Muscle layer of colon (tissue), 2 donors: Measurements from ENCODE around the gene TINCR.

Experiments used
- H3K27ac ChIP-seq: one replicate; pipeline ENCODE4 v1.7.0; 2013; ENCODE audit warnings: low read depth, mild to moderate bottlenecking, low read length, moderate library complexity
- H3K27me3 ChIP-seq, 2 donors: one replicate each; pipeline ENCODE4 v1.7.0; 2013; ENCODE audit warnings: low read length in 2 of 2, mild to moderate bottlenecking in 2 of 2; ENCODE audit not compliant: insufficient read depth in 2 of 2, control insufficient read depth in 1 of 2
- H3K36me3 ChIP-seq: one replicate; pipeline ENCODE4 v1.7.0; 2013; ENCODE audit warnings: mild to moderate bottlenecking, low read length; ENCODE audit not compliant: insufficient read depth
- H3K4me1 ChIP-seq: one replicate; pipeline ENCODE4 v1.7.0; 2013; ENCODE audit warnings: mild to moderate bottlenecking, low read length; ENCODE audit not compliant: insufficient read depth
- H3K4me3 ChIP-seq, 2 donors: one replicate each; pipeline ENCODE4 v1.7.0; 2013; ENCODE audit warnings: low read length in 2 of 2, low read depth in 1 of 2, mild to moderate bottlenecking in 1 of 2, moderate library complexity in 1 of 2
- H3K9ac ChIP-seq: one replicate; pipeline ENCODE4 v1.7.0; 2013; ENCODE audit warnings: low read length
- H3K9me3 ChIP-seq: one replicate; pipeline ENCODE4 v1.7.0; 2013; ENCODE audit warnings: mild to moderate bottlenecking, low read length
- donor health status: abdominal sarcoma.
- donor health status: Adenocarcinoma of cecum.

TINCR gene

GRCh38 chr19:5587661-5588060 is 19.9 kb upstream of the TINCR start:
- Histone ChIP-seq H3K9me3 (no peaks in the 10 kb centered on the region), H3K9ac (no peak overlapping the region), H3K27ac (no peak overlapping the region), H3K36me3 (peaks cover 61% of the 10 kb centered on the region), H3K27me3 (no peaks in the 10 kb centered on the region), H3K4me3 (no peak overlapping the region), H3K4me1 (peaks cover 15% of the 10 kb centered on the region)

- H3K27ac ChIP-seq, result no peak overlapping the region
- H3K4me3 ChIP-seq, result no peak overlapping the region
- peaks cover 60% of the 10 kb centered on the region for H3K36me3 ChIP-seq
- H3K9me3 ChIP-seq, result no peaks in the 10 kb centered on the region
- no peaks in the 10 kb centered on the region for H3K27me3 ChIP-seq
- peaks cover 15% of the 10 kb centered on the region for H3K4me1 ChIP-seq
- no peak overlapping the region for H3K9ac ChIP-seq
Observed at GRCh38 chr19:5587071-5587455, 19.3 kb upstream of the TINCR start.

GRCh38 chr19:5586300-5587070 is 18.7 kb upstream of the TINCR start:
- Histone ChIP-seq H3K36me3 (peaks cover 55% of the 10 kb centered on the region), H3K4me1 (peaks cover 15% of the 10 kb centered on the region), H3K27ac (no peak overlapping the region), H3K27me3 (no peaks in the 10 kb centered on the region), H3K9me3 (no peaks in the 10 kb centered on the region), H3K4me3 (no peak overlapping the region), H3K9ac (no peak overlapping the region)

- Histone ChIP-seq H3K9me3 (no peaks in the 10 kb centered on the region), H3K4me3 (no peak overlapping the region), H3K36me3 (peaks cover 50% of the 10 kb centered on the region), H3K4me1 (peaks cover 15% of the 10 kb centered on the region), H3K27me3 (no peaks in the 10 kb centered on the region), H3K27ac (peak overlapping the region; percentile 71), H3K9ac (no peak overlapping the region)
Observed at GRCh38 chr19:5585461-5586299, 17.9 kb upstream of the TINCR start.

GRCh38 chr19:5580161-5580571 is 12.4 kb upstream of the TINCR start:
- Histone ChIP-seq H3K4me1 (peaks cover 15% of the 10 kb centered on the region), H3K4me3 (no peak overlapping the region), H3K9me3 (no peaks in the 10 kb centered on the region), H3K9ac (no peak overlapping the region), H3K27me3 (no peaks in the 10 kb centered on the region), H3K36me3 (peaks cover 6% of the 10 kb centered on the region), H3K27ac (no peak overlapping the region)

- H3K9me3 ChIP-seq, result no peaks in the 10 kb centered on the region
- H3K27me3 ChIP-seq, result no peaks in the 10 kb centered on the region
- no peak overlapping the region for H3K4me3 ChIP-seq
- H3K4me1 ChIP-seq, result peaks cover 13% of the 10 kb centered on the region
- H3K27ac ChIP-seq, result peak overlapping the region; percentile 12
- H3K36me3 ChIP-seq, result peaks cover 6% of the 10 kb centered on the region
- no peak overlapping the region for H3K9ac ChIP-seq
Observed at GRCh38 chr19:5579697-5580096, 11.9 kb upstream of the TINCR start.

- no peak overlapping the region for H3K9ac ChIP-seq
- no peaks in the 10 kb centered on the region for H3K27me3 ChIP-seq
- no peak overlapping the region for H3K4me3 ChIP-seq
- H3K27ac ChIP-seq, result peak overlapping the region; percentile 12
- peaks cover 13% of the 10 kb centered on the region for H3K4me1 ChIP-seq
- peaks cover 6% of the 10 kb centered on the region for H3K36me3 ChIP-seq
- no peaks in the 10 kb centered on the region for H3K9me3 ChIP-seq
Observed at GRCh38 chr19:5579286-5579685, 11.5 kb upstream of the TINCR start.

- H3K9ac ChIP-seq, result no peak overlapping the region
- peaks cover 13% of the 10 kb centered on the region for H3K4me1 ChIP-seq
- peak overlapping the region in 1 of 2 donors; percentile 20 for H3K4me3 ChIP-seq
- no peaks in the 10 kb centered on the region for H3K27me3 ChIP-seq
- no peak overlapping the region for H3K27ac ChIP-seq
- H3K36me3 ChIP-seq, result peaks cover 6% of the 10 kb centered on the region
- H3K9me3 ChIP-seq, result no peaks in the 10 kb centered on the region
Observed at GRCh38 chr19:5578097-5578846, 10.5 kb upstream of the TINCR start.

- Histone ChIP-seq H3K9me3 (no peaks in the 10 kb centered on the region), H3K4me3 (no peak overlapping the region), H3K4me1 (peaks cover 13% of the 10 kb centered on the region), H3K36me3 (no peaks in the 10 kb centered on the region), H3K27ac (no peak overlapping the region), H3K9ac (no peak overlapping the region), H3K27me3 (no peaks in the 10 kb centered on the region)
Observed at GRCh38 chr19:5575590-5575989, 7.8 kb upstream of the TINCR start.

- Histone ChIP-seq H3K4me1 (peaks cover under 1% of the 10 kb centered on the region), H3K27me3 (peaks cover 0 to 6% of the 10 kb centered on the region in 2 donors), H3K9me3 (no peaks in the 10 kb centered on the region), H3K9ac (no peak overlapping the region), H3K36me3 (no peaks in the 10 kb centered on the region), H3K4me3 (no peak overlapping the region), H3K27ac (no peak overlapping the region)
Observed at GRCh38 chr19:5572556-5573286, 5.0 kb upstream of the TINCR start.

- Histone ChIP-seq H3K9me3 (no peaks in the 10 kb centered on the region), H3K27ac (no peak overlapping the region), H3K4me1 (no peaks in the 10 kb centered on the region), H3K4me3 (no peak overlapping the region), H3K36me3 (no peaks in the 10 kb centered on the region), H3K9ac (no peak overlapping the region), H3K27me3 (peaks cover 5 to 15% of the 10 kb centered on the region in 2 donors)
Observed at GRCh38 chr19:5571777-5572176, 4.0 kb upstream of the TINCR start.
